Brain microvascular endothelial cell (primary cell): ENCODE data around the gene NEK7.

ENCODE experiments used
- DNase-seq: peaks from one replicate; pipeline ENCODE4 v3.0.0-alpha.2; 2020
- H3K27ac ChIP-seq: fragments of 250-450 bp; sonication (Bioruptor Pico); 2 replicates; pipeline ENCODE4 v1.5.1; 2020; ENCODE audit warnings: mild to moderate bottlenecking, moderate library complexity
- H3K27me3 ChIP-seq: fragments of 250-450 bp; sonication (Bioruptor Pico); replicated peaks from 2 replicates; pipeline ENCODE4 v1.5.1; 2020; ENCODE audit warnings: mild to moderate bottlenecking
- H3K36me3 ChIP-seq: fragments of 250-450 bp; sonication (Bioruptor Pico); replicated peaks from 2 replicates; pipeline ENCODE4 v1.5.1; 2020; ENCODE audit warnings: mild to moderate bottlenecking
- H3K4me3 ChIP-seq: 2 replicates; pipeline ENCODE4 v1.5.1; 2011; ENCODE audit warnings: low read depth, mild to moderate bottlenecking, control low read depth, low read length, moderate library complexity
- in situ Hi-C: cut with HindIII; loops from 2 replicates; pipeline ENCODE4 v1.10.0; 2017; ENCODE audit warnings: low sequenced_read_pairs, low pct_ligation_motif_present
- TF ChIP-seq, protein P1 (sequence below): IDR thresholded peaks from 2 replicates; pipeline ENCODE4 v1.5.1; 2011; ENCODE audit warnings: low read depth, mild to moderate bottlenecking, moderate library complexity, low read length, control low read depth, inconsistent platforms; ENCODE audit errors: missing control alignments

Gene NEK7

DNA sequence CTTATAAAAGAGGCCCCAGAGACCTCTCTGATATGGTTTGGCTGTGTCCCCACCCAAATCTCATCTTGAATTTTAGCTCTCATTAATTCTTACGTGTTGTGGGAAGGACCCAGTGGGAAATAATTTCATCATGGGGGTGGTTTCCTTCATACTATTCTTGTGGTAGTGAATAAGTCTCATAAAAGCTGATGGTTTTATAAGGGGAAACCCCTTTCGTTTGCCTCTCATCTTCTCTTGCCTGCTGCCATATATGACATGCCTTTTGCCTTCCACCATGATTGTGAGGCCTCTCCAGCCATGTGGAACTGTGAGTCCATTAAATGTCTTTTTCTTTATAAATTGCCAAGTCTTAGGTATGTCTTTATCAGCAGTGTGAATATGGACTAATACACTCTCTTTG, 22.5 kb upstream of the NEK7 start:
- TF ChIP-seq, protein P1, sequence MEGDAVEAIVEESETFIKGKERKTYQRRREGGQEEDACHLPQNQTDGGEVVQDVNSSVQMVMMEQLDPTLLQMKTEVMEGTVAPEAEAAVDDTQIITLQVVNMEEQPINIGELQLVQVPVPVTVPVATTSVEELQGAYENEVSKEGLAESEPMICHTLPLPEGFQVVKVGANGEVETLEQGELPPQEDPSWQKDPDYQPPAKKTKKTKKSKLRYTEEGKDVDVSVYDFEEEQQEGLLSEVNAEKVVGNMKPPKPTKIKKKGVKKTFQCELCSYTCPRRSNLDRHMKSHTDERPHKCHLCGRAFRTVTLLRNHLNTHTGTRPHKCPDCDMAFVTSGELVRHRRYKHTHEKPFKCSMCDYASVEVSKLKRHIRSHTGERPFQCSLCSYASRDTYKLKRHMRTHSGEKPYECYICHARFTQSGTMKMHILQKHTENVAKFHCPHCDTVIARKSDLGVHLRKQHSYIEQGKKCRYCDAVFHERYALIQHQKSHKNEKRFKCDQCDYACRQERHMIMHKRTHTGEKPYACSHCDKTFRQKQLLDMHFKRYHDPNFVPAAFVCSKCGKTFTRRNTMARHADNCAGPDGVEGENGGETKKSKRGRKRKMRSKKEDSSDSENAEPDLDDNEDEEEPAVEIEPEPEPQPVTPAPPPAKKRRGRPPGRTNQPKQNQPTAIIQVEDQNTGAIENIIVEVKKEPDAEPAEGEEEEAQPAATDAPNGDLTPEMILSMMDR = no peak
- no peak for DNase-seq
- in situ Hi-C loops = no loop called here
- H3K27ac ChIP-seq = no peak overlapping the region
- H3K27me3 ChIP-seq = no peaks in the 10 kb centered on the region
- no peaks in the 10 kb centered on the region for H3K36me3 ChIP-seq
- no peak overlapping the region for H3K4me3 ChIP-seq

DNA sequence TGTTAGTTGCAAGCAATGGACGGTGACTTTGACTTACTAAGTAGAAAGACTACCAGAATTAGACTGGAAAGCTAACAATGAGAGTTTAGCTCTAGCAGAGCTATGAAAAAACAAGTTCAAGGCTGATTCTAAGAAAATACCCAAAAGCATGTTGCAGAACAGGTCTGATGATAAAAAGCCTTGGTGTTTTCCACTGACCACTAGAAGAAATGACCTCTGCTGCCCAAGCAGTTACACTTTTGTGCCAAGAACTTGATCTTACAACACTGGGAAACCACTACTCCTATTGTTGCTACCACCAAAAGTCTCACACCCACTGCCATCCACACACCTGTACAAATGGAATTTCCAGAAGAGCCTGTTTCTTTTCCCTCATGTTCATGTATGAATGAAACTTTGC, 21.4 kb upstream of the NEK7 start:
- H3K36me3 ChIP-seq = no peaks in the 10 kb centered on the region
- in situ Hi-C loops = no loop called here
- H3K27ac ChIP-seq = no peak overlapping the region
- H3K27me3 ChIP-seq = no peaks in the 10 kb centered on the region
- no peak overlapping the region for H3K4me3 ChIP-seq
- DNase-seq = no peak
- TF ChIP-seq, protein P1 = no peak

DNA sequence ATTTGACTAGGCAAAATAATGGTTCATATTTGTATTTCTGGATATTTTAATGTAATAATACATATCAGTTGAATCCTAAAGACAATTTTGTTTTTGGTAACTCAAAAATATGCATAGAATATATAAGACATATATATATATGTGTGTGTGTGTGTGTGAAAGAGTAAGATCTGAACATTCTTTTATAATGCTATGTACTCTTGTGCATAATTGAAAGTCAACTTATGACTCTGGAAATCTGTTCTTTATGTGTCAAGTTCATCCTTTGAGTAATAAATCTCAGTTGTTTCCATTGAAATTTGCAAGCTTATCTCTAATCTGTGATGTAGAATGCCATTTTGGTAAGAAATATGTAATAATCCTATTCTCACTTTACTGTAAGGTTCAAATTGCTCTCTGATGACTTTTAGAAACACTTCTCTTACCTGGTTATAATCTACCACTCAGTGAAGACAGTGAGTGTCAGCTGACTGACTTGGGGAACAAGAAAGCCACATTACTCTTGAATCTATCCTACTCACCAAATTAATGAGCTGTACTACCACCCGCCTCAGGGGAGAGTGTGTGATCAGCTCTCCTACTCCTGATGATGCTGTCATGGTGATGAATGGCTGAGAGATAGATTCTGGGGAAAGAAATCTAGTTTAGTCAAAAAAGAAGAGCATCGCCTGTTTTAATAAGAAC, 15.0 kb upstream of the NEK7 start:
- in situ Hi-C loops = no loop called here
- H3K36me3 ChIP-seq = no peaks in the 10 kb centered on the region
- no peak overlapping the region for H3K27ac ChIP-seq
- no peak for DNase-seq
- H3K27me3 ChIP-seq = no peaks in the 10 kb centered on the region
- TF ChIP-seq, protein P1 = no peak
- H3K4me3 ChIP-seq = no peak overlapping the region

DNA sequence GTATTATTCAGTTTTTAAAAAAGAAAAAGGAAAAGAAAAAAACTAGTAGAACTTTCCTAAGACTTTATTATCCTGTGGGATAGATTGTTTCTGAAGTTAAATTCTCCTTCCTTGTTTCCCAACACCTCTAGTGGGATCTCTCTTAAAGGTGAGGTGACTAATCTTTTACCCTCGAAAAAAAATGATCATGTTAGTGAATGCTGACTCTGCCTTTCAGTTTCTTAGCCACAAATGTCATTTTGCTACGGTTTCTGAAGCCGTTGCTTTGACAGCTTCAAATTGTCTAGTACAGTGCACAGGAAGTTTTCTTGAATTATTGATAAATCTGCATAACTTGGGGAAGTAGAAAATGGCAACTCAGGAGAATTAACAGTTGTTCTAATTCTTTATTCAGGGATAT, 13.0 kb upstream of the NEK7 start:
- Histone ChIP-seq H3K36me3 (no peaks in the 10 kb centered on the region), H3K27me3 (no peaks in the 10 kb centered on the region), H3K4me3 (no peak overlapping the region), H3K27ac (no peak overlapping the region)
- in situ Hi-C loops = no loop called here
- TF ChIP-seq, protein P1 = no peak
- no peak for DNase-seq

DNA sequence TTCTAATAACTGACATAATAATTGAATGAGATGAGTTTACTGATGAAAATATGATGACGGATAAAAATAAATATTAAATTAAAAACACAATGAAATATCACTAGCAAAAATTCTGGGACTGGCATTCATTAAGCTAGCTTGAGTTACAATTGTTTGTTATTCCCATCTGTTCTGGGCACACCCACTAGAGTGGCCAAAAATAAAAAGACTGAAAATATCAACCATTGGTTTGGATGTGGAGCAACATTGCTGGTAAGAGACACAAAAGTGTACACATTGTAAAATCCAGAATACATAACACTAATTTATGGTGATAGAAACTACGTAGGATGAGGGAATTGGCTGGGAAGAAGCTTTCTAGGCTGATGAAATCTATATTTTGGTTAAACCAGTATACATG, 9.6 kb upstream of the NEK7 start:
- DNase-seq = no peak
- TF ChIP-seq, protein P1 = no peak
- Histone ChIP-seq H3K27me3 (no peaks in the 10 kb centered on the region), H3K36me3 (no peaks in the 10 kb centered on the region), H3K4me3 (no peak overlapping the region), H3K27ac (no peak overlapping the region)
- in situ Hi-C loops = no loop called here

DNA sequence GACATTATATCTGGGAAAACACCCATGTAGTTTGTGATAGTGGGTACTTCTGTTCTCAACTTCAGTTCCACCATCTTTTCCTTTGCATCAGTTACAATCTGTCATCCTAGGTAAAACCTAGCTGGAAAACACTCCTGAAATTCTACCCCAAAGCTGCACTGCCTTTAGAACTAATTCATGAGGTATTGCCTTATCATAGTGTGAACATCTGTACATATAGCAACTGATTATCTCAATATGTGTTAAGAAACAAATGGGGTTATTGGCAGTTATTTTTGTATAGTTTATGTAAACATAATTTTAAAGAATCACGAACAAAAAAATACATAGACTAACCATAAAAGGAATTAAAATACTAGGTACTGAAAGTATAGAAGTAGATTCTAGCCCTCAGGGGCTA, 6.4 kb upstream of the NEK7 start:
- TF ChIP-seq, protein P1 = no peak
- Histone ChIP-seq H3K4me3 (no peak overlapping the region), H3K27ac (no peak overlapping the region), H3K27me3 (no peaks in the 10 kb centered on the region), H3K36me3 (no peaks in the 10 kb centered on the region)
- in situ Hi-C loops = no loop called here
- DNase-seq = no peak
